Stimulated activated CD4-positive, alpha-beta T cell treated with anti-CD3 and anti-CD28 coated beads, Interleukin-2, amount 100 ng/mL, for 24 hours (primary cell): Measurements from ENCODE around the gene SLC4A2.
A peak's percentile ranks its signal among the peaks of the same experiment; 100 is the strongest.

Experiments used
- DNase-seq, 2 donors: peaks; one replicate each; pipeline ENCODE4 v3.0.0-alpha.2; 2020

SLC4A2 gene

DNA sequence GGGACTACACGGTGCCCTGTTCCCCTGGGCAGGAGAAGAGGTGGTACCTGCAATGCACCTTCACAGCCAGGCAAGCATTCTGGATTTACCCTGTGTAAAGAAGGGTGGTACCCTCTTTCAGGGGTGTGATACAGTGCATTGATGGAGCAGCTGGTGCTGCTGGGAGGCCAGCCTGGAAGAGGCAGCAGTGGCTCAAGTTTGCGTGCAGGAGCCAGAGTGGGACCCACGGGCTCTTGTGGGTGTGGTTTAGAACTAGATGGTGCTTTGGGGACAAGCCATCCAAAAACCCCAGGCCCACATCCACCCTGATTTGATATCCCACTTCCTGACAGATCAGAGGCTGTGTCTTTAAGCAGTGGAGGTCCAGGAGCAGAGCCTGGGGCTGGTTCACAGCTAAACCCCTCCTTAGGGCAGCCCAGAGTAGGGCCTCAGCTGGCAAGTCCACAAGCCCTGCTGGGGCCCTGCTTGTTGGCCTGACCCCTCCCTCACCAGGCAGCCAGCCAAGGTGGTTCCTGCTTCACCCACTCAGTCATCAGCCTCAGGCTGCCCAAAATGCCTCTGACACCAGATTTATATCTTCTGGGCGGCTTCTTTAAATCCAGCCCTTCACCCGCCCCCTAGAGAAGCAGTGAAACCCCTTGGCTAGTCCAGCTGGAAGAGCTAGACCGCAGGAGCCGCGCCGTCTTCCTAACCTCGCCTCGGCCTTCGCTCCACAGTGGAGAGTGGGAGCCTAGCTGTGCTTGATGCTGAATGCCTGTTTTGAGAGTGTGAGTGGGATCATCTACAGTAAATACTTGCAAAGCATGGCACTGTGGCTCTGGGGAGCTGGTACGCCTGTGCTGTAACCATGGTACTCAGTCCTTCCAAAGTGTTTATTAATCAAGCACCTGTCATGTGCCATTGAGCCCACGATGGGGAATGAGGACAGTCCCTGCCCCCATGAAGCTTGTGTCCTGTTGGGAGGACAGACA lies 12.5 kb upstream of the SLC4A2 start:
- DNase-seq = no peak

- no peak for DNase-seq
Observed at GRCh38 chr7:151047976-151048815, 11.2 kb upstream of the SLC4A2 start, which contains the start of gene ASIC3. Gene ASIC3 (plus strand): TSS chr7:151048531. CDS start chr7:151048886, 355 bp downstream.

- no peak for DNase-seq
Observed at GRCh38 chr7:151048911-151049463, 10.4 kb upstream of the SLC4A2 start.

DNA sequence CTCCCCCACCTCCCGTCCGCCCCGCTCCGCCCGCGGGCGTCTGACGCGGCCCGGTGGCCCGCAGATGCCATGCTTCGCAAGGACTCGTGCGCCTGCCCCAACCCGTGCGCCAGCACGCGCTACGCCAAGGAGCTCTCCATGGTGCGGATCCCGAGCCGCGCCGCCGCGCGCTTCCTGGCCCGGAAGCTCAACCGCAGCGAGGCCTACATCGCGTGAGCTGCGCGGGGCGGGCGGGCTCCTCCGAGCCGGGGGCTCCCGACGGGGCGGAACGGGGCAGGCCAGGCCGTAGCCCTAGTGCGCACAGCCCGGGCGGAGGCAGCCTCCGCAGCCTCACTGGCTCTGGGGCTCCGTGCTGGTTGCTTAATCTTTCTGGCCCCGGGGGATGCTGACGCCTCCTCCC lies 8.3 kb upstream of the SLC4A2 start:
- DNase-seq = peak; percentile 64 to 66

- DNase-seq = no peak
Observed at GRCh38 chr7:151053096-151053495, 6.3 kb upstream of the SLC4A2 start.

DNA sequence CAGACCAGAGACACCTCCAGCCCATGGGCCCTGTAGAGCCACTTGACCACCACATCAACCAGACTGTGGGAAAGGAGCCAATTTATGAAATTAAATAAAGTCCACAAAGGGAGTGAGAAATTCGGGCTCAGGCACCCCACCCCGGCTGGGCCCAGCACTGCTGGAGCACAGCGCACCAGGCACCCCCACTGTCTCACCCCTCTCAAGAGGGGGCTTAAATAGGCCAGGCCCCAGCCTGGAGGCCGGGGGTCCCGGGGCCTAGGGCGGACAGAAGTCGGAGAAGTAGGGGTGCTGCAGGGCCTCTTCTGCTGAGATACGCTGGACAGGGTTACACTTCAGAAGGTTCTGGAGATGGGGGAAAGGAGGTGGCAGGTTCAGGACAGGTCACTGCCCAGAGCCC lies 5.6 kb upstream of the SLC4A2 start:
- DNase-seq = no peak

DNA sequence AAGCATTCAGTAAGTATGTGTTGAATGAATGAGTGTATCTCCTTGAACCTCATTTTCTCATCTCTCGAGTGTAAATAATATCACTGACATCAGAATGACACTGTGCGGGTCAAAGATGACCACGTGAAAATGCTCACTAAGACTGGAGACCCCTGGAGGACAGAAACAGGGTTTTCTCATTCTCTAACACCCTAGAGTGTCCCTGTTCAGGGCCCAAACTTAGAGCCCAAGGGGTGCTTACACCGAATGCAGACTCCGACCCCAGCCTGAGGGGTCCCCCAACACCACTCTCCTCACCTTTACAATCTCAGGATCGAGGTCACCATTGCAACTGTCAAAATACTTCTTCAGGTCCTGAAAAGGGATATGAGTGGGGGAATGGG lies 3.1 kb upstream of the SLC4A2 start:
- no peak for DNase-seq

GRCh38 chr7:151056666-151057505 lies 2.5 kb upstream of the SLC4A2 start:
- DNase-seq = no peak

DNA sequence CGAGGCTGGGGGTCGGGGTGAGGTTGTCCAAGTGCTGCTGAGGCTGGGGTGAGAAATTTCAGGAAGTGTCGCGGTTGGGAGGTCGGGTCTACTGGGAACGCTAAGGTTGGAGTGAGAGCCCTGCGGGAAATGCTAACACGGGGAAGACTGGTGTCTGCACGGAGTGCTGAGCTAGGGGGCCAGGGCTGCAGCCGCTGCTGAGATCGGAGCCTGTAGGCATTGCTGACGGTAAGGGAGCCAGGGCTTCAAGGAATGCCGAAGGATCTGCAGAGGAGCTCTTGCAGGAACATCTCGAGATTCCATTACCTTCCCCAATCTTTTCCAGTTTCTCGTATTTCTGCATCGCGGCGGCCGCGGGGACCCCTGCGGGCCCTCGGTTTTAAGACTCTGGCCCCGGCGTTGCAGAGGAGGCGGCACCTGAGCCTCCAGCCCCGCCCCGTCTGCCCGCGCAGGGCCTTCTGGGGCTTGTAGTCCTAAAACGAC lies 1.8 kb upstream of the SLC4A2 start, which contains the start of gene CDK5:
Gene CDK5, minus strand, starts transcription at position 392 of the 483 bp plus-strand sequence. Its CDS starts 49 bp downstream, at position 343.
- no peak for DNase-seq

DNA sequence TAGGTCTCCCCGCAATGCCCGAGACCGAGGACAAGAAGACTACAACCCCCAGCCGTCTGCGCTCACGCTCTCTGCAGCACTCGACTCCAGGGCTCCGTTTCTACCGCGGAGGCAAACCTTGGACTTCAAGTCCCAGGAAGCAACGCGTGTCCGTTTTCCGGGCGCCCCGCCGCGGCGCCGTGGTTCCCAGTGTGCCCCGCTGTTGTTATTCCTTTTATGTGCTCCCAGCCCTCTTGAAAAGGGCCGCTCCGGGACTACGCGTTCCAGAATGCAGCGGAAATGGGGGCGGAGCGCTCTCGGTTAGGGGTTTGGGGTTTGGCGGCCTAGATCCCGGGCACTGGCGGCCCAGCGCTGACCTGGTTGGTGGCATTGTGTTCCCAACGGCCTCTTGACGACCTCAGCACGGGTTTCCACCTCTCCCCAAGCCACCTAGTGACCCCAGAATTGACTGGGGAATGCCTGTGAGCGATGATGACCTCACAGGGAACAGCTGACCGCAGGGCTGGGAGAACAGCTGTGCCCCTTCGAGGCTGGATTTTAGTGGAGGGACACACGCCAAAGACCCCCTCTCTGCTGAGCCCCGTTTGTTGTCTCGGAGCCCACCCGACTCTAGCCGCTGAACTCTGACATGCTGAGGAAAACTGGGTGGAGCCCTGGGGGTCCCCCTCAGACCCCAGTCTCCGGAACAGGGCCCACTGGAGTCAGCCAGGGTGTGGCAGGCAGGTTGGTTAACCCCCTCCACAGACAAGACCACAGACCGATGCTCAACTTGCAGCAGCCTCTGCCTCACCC lies 1.2 kb upstream of the SLC4A2 start:
- DNase-seq = peak; percentile 96 to 97

- DNase-seq = peak in 1 of 2 donors; percentile 29
Observed at GRCh38 chr7:151058781-151059366, 515 bp upstream of the SLC4A2 start.

- no peak for DNase-seq
Observed at GRCh38 chr7:151060113-151060415, 675 bp downstream of the SLC4A2 start.

DNA sequence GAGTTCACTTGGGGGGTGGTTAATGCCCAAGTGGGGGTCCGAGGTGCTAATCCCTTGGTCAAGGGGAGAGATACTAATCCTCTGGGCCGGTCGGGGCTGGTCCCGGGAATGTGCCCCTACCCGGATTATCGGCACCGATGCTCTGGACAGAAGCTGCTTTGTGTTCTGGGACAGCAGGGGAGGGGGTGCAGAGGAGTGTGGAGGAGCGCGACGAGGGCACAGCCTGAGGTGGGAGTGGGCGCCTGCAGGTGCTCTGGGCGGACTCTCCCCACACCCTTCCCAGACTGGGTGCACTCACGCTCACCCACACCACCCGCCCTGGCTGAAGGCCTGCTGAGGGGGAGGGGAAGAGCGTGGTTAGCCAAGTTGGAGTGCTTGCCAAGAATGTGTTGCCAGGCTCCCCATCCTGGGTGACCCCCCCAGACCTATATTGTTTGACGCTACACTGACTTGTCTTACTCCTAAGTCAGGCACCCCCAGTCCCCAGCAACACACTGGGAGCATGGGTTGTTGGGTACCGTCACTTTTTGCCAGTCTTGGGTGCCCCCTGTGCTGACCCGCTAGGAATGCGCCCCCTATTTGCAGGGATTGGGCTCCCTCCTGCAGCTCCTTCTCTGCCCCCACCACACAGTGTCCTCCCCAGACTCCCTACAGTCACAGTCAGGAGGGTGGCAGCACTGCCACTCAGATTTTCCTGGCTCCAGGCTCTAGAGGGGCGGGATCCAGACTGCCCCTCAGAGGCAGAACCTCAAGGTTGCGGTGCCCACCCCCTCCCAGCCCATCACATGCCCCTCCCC lies 1.2 kb downstream of the SLC4A2 start:
- peak in 1 of 2 donors; percentile 30 for DNase-seq

DNA sequence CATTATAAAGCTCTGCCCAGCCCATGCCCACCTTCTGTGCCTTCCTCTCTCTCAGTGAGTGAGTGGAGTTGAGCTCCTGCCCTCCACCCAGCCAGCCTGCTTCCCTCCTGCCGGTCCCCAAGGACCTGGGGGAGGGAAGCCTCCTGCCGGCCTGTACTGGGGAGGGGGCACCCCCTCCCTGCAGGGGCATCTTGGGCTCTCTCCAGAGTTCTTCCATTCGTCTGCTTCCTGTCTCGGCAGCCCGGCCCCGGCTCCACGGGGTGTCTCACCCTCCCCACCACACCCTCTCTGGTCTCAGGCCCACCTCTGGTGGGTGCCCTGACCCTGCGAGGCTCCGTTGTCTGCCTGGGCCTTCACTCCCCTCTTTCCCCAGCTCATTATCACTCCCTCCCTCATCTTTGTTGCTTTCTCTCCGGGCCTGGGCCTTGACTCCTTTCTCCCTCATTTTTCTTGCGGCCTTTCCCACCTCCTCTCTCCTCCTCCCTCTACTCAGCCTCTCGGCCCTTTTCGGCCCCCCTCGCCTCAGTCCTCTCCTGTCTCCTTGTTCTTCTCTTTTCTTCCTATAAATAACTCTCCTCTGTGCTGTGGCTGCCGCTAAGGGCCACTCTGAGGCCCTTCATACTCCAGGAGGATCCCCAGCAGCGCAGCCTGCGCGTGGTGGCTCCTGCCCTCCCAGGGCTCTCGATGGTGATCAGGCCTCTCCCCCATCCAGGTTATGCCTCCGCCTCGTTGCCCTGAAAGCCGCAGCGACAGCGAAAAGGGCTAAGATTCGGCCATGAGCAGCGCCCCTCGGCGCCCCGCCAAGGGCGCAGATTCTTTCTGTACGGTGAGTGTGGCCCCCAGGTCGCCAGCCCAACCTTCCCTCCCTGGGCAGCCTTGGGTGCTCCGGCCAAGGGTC lies 2.1 kb downstream of the SLC4A2 start:
- DNase-seq = no peak

DNA sequence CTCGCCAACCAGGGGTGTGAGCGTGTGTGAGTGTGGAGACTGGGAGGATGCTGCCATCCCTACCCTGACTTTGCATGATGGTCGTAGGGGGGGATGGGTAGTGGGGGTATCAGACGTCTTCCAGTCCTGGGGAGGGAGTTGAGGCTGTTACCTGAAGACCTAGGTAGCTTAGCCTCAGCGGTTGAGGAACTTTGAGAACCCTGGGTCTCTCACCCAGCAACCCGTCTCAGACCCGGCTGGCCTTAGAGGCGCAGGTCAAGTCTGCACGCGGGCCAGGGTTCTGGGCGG lies 2.7 kb downstream of the SLC4A2 start:
- no peak for DNase-seq

GRCh38 chr7:151062399-151063211 lies 3.2 kb downstream of the SLC4A2 start:
- no peak for DNase-seq

DNA sequence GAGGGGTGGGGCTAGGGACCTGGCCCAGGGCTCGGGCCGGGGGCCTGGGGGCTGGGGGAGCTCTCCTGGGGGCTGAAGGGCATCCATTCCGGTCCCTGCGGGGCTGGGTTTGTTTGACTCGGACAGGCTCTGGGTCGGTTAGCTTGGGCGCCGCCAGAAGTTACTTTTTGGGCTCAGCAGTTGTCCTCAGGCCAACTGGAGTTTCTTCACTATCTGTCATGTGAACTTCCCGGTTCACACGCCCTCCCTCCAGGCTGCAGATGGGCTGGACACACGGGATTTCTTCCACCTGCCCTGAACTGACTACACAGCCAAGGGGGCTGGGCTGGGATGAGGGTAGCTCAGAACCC lies 3.8 kb downstream of the SLC4A2 start:
- no peak for DNase-seq

- DNase-seq = no peak
Observed at GRCh38 chr7:151064454-151064853, 5.1 kb downstream of the SLC4A2 start.

DNA sequence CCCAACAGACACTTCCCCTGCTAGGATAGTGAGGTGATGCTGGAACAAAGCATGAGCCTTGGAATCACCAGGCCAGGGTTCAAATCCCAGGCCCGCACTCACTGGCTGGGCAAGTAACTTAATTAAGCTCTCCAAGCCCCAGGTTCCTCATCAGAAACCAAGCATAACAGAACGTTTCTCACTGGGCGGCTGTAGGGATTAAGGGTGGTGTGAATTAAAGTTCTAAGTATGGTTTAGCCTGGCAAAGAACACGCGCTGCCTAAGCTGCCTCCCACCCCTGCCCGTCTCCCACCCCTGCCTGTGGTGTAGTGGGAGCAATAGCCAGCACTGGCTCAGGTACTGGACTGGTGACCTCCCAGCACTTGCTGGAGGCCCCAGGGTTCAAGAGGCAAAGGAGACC lies 5.6 kb downstream of the SLC4A2 start:
- no peak for DNase-seq
